GM19035 (cell line): Measurements from ENCODE around the gene CTSO.
"Not testable (repeated sequence)": the region's sequence is repeated elsewhere in the genome, so short reads cannot be mapped to it uniquely, and the experiment has no call there.

ENCODE experiments used
- ATAC-seq: cut with Tn5 transposase; IDR thresholded peaks from one replicate; pipeline ENCODE4 v1.9.1; 2021; ENCODE audit not compliant: unreplicated experiment

CTSO gene

DNA sequence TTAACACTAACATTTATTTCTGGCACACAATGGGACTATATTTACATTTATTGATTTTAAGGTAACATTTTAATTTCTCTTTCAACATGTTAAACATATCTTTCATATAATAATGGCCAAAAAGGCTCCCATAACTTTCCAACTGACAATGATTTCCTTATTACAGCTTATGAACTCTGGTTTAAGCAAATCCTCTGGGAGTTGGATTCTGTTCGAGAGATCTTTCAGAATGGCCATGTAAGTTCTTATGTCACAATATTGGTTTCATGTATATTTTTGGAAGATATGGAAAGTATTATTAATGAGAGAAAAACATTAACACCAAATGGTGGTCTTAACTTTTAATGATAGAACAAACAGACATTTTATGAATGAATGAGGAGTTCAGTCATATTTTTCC lies 46.1 kb downstream of the CTSO start:
- ATAC-seq: no peak

DNA sequence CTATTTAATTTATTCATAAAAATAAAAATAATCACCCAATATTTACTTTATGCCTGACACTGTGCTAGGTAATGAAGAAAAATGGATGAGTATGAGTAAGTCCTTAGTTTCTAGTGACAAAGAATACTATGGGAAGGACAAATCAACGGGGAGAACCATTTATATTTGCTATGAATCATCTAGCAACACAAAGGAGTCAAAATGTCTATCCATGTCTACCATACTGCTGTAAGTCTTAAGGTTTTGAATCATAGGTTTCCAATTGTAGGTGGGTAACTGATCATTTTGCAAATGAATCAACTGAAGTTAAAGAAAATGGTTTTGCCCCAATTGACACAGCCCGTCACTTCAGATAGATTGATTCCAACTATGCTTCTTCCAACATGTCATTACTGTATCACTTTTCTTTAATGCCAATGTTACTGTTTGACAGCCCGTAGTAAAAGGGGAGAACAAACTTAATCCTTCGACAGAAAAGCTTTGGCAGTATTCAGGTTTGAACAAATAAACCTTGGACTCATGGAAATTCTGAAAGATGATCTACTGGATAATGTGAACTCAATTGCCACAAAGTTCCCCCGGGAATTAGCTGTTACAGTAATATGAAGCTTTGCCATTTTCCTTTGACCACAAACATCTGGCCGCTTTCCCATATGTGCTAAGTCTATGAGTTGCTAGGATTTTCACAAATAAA lies 47.0 kb downstream of the CTSO start:
- ATAC-seq: no peak

DNA sequence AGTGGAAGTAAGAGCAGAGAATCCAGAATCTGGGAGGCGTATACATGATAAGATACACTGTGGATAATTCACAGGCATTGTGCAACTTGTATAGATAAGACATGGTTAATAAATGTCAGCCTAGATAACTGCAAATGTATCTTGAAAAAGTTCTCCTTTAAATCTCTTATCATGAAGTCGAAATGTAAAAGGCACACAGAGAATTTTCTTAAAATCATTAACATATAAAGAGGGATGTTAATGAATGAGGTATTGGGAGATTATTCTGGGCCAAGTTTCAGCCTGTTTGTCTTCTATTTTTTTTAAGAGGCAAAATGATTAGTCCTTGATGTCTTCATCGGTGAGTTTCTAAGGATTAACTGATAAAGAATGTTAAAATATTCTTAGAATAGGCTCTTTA lies 49.3 kb downstream of the CTSO start:
- ATAC-seq: no peak

DNA sequence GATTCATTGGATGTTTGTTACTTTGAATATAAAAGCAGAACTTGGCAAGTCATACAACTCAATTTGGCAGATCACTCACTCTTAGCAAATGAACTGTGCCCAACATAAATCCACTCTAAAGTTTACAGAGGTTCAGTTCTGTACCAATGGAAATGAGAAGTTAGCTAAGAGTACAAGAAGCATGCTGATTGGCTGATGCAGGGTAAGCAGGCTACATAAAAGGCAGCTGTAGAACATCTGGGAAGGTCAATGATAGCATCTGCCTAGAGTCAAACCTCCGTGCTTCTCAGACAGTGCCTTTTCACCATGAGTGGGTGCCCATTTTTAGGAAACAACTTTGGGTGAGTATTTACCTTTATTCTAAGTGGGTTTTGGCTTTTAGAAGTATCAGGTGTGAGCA lies 50.2 kb downstream of the CTSO start, which contains the start of gene TDO2:
Gene TDO2 (plus strand): TSS at position 244 of the 400 bp plus-strand sequence. CDS start 63 bp downstream, at position 307.
- ATAC-seq: no peak

DNA sequence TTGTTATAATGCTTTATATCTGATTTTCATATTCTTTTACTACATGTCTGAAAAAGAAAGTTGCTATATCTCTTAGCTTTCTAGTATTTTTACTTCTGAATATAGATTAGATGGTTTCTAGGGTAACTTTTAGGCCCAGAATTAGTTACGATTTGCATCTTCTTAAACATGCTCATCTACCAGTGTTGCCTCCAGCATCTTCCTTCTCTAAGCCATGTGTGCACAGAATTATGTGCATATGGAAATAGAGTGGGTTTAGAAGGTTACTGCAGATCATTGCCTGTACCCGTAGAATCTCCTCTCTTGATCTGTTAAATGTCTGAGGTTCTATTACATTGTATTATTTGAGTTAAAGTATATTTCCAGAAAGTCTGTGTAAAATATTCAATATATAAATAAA lies 52.7 kb downstream of the CTSO start:
- ATAC-seq: no peak

DNA sequence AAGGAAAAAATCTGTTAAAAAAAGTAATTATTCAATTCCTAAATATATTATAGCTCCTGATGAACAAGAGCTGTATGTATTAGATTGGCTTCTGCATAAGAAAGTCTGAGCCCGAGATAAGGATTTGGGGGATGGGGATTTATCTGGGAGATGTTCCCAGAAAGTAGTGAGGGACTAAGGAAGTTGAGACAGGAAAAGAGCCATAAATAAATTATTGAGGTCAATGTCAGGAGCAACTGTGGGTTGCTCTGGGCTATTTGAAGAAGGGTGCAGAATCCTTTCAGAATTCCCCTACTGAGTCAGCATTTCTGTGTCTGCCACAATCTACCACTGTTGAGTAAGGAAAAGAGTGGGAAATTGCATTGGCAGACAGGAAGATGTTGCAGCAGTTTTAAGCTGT lies 53.3 kb downstream of the CTSO start:
- ATAC-seq: no peak

DNA sequence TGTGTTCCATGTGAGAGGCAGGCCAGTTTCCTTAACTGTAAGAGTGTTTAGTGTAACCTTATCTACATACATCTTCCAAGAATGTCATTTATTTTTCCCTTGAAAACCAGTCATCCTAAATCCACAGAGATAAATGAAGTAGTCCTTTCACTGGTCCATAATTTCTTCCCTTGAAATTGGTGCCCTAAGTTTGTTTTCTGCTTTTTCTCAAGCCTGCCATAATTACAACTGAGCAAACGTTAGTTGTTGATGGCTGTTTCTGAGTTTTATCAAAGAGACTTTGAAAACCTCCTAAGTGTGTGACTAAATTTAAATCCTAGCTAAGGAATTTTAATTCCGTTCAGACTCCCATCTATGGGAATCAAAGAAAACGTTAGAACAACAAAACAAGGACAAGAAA lies 53.8 kb downstream of the CTSO start:
- no peak for ATAC-seq

DNA sequence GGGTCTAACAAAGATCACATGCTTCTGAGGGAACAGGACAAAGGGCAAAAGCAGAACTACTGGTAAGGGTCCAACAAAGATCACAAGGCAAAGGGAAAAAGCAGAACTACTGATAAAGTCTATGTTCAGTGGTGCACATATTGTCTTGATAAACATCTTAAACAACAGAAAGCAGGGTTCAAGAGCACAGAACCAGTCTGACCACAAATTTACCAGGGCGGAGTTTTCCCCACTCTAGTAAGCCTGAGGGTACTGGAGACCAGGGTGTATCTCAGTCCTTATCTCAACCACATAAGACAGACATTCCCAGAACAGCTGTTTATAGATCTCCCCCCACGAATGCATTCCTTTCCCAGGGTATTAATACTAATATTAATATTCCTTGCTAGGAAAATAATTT lies 55.3 kb downstream of the CTSO start:
- not testable (repeated sequence) for ATAC-seq

DNA sequence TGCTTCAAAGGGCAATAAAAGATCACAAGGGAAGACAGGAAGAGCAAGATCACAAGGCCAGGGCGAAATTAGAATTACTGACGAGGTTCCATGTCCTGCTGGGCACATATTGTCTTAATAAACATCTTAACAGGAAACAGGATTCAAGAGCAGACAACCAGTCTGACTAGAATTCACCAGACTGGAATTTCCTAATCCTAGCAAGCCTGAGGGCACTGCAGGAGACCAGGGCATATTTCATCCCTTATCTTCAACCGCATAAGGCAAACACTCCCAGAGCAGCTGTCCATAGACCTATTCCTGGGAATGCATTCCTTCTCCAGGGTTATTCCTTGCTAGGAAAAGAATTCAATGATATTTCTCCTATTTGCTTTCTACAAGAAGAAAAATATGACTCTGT lies 62.6 kb downstream of the CTSO start:
- no peak for ATAC-seq

DNA sequence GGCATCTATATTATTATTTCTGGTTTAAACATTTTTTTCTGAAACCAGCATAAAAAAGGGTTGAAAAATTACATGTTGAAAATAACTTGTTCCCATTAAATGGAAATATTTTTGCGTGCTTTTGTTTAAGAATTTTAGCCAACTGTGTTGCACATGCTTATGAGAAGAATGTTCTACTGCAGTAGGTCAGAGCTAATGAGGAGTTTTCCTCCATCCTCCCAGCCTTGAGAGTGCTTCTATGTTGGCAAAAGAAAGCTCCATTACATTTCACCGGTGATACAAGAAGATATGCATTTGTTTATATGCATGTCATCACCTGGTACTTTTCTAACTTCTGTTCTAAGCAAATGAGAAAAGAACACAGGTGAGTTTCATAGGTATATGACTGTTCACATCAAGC lies 63.7 kb downstream of the CTSO start:
- ATAC-seq: no peak

DNA sequence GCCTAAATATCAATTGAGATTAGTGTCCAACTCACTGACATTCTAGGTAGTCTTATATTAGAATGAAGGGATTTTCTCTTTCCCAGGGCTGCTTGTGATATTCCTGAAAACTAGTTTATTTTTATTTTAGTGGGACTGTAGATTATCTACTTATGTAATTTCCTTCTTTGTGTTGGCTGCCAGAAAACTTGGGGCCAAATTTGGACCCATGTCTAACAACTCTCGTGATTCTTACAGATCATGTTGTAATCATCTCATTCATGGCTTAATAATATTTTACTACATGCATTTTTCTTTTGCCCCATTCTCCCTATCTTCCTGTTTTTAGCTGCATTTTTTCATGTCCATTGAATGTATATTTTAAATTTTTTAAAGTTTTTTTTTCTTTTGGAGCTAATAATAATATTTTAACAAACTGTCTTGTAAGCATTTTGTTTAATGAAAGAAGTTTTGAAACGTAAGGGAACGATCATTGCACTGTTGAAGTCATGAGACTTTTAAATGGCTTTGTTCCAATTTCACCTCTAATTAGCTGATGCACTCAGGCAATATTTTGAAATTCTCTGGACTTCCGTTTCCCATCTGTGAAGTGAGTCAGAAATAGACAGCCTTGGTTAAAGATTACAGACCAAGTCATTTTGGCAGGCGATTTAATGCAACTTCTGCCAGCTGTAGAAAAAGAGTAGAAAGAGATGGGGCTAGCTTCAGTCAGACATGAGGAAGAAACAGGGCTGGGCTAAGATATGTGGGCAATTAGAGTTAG lies 64.5 kb downstream of the CTSO start:
- peak; percentile 60 for ATAC-seq

DNA sequence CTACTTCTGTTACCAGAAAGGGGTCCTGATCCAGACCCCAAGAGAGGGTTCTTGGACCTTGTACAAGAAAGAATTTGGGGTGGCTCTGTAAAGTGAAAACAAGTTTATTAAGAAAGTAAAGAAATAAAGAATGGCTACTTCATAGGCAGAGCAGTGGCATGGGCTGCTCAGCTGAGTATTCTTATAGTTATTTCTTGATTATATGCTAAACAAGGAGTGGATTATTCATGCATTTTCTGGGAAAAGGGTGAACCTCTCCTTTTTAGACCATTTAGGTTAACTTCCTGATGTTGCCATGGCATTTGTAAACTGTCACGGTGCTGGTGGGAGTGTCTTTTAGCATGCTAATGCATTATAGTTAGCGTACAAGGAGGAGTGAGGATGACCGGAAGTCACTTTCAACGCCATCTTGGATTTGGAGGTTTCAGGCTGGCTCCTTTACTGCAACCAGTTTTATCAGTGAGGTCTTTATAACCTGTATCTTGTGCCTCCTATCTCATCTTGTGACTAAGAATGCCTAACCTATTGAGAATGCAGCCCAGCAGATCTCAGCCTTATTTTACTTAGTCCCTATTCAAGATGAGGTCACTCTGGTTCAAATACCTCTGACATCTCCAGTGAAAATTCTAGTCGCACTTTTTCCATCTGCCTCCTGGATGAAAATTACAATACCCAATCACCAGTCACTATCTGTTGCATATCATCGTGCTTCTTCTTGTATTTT lies 65.7 kb downstream of the CTSO start:
- ATAC-seq: no peak

DNA sequence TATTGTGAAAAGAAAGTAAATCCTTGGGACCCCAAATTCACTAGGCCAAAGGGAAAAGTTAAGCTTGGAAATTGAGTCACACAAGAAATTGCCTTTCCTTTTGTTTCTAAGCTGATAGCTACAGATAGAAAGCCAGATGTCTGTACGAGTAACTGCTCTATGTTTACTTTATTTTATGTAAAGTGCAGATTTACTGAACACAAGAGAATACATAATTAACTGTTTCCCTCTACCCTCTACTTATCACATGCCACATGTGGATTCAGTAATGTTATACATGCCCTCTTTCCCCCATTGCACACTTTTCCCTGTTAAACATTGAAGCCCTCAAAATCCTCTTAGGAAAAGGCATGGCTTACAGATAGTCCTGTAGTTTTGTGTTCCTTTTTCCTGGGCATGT lies 66.6 kb downstream of the CTSO start:
- no peak for ATAC-seq

DNA sequence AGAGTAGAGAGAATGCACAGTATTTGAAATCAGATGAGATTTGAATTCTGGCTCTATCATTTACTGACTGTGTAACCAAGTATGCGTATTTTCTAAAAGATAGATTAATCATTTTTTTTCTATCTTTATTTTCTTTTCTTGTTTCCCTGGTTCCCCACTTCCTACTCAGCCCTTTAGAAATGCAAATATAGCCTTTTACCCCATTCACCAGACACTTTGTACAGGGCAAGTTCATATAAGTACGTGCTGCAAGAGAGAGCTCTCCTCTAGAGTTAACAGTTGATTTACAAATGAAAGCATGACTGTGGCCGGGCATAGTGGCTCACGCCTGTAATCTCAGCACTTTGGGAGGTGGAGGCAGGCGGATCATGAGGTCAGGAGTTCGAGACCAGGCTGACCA lies 68.0 kb downstream of the CTSO start:
- ATAC-seq: no peak

DNA sequence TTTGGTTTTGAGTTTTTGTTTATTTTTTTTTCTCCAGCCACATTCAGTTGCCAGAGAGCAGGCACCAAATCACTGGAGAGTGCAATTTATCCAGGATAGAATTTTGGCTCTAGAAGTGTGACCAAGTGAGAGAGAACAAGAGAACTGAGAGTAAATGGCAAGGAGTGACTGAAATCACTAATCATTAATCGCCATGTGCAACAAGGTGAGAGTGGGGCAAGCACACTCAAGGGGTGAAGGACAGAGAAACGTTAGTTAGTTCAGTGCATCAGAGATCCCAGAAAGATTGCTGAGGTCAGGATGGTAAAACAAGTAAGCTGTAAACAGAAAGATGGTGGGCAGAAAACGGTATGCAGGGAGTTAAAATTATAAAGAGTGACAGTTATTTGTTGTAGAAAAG lies 69.8 kb downstream of the CTSO start:
- ATAC-seq: no peak

- no peak for ATAC-seq
These were observed 72.1 kb downstream of the CTSO start for GRCh38 chr4:155881555-155881954.

DNA sequence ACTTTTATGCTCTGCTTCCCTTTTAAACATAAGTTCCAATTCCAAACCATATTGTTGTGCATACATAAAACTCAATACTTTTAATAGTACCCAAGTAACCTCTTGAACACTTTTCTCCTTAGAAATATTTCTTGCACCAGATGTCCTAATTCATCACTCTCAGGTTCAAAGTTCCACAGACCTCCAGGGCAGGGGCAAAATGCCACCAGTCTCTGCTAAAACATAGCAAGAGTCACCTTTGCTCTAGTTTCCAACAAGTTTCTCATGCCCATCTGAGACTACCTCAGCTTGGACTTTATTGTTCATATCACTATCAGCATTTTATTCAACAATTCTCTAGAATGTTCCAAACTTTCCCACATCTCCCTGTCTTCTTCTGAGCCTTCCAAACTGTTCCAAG lies 73.9 kb downstream of the CTSO start:
- no peak for ATAC-seq

- no peak for ATAC-seq
These were observed 75.1 kb downstream of the CTSO start for GRCh38 chr4:155878611-155879010.

DNA sequence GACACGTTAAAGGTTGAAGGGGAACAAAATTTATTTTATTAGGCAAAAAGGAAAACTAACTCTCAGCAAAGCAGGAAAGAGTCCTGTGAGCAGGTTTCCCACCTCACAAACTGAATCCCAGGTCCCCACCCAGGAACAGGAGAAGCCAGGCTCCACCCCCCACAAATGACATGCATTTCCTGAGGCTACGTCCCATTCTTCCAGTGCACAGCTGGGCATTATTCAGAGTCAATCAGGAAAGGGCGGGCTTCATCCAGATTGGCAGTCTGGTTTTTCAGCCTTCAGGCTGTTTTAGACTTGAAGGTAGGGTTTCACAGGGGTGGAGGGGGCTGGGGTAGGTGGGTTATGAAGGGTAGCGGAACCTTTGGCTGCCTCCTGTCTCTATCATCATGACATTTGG lies 75.7 kb downstream of the CTSO start:
- no peak for ATAC-seq

DNA sequence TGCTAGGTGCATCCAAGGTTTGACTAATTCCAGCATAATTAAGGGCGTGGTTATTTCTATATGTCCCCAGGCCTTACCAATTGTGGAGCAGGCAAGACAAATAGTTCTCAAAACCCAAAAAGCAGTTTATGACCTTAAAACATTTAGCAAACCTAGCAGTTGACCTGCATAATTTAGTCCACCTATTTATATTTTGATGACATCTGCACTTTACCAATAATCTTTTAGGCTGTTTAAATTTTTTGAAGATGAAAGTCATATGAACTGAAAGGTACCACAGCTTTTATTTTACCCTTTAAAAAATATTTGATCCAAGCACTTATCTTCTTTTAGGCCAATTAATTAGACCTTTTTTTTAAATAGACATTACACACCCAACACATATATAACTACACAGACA lies 77.8 kb downstream of the CTSO start:
- no peak for ATAC-seq
